Right lobe of liver (tissue), 4 donors: Measurements from ENCODE around the gene DVL2.

ENCODE experiments used
- CTCF ChIP-seq, 4 donors: fragments of 200-600 bp in 3 of 4; fragments of 450-650 bp in 1 of 4; IDR thresholded peaks; one replicate each; pipeline versions ENCODE4 v1.5.1 to v1.8.0; 2016 to 2022; ENCODE audit warnings: antibody characterized with exemption in 4 of 4, mild to moderate bottlenecking in 2 of 4
- POLR2A ChIP-seq: fragments of 450-650 bp; IDR thresholded peaks from one replicate; pipeline ENCODE4 v1.6.1; 2017; ENCODE audit warnings: antibody characterized with exemption, mild to moderate bottlenecking
- donor health status: DM: no; HTN: no; CAD: no.
- donor health status: DM: no; HTN: no; CAD: no.
- donor health status: DM: no; HTN: yes; CAD: no.

GRCh38 chr17:7238420-7239090 lies 4.2 kb upstream of the DVL2 start:
- TF ChIP-seq CTCF (IDR thresholded peaks at IDR 0.05), result no peak
- TF ChIP-seq POLR2A, result no peak
